ENCODE data around the gene MINDY4.

MINDY4 gene

DNA sequence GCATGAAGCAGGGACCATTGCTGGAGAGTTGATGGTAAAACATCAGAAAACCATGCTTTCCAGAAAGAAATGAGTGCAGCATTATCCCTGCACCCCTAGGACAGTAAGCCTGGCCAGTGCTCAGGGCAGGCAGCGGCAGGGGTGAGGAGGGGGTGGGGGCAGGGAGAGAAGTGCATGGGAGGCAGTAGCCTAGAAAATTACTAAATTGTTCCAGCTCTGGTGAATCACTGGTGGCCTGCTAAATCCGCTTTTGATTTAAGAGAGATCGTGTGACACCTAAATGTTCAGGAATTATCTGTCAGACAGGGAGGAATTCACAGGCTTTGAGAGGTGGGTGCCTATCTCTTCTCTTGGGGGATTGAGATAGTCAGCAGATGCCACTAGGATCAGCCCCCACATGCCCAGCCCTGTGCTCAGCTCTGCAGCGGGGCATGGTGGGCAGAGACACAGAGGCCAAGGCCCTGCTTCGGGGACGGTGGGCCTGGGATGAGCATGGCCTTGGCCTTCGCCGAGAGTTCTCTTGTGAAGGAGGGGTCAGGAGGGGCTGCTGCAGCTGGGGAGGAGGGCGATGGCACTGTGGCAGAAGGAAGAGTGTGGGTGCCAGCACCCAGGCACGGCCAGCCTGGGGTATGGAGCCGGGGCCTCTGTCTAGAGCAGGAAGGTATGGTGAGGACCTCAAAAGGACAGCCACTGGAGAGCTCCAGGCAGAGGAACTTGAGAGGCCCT is 135.5 kb downstream of the MINDY4 start:
- DNase-seq, result no peak

DNA sequence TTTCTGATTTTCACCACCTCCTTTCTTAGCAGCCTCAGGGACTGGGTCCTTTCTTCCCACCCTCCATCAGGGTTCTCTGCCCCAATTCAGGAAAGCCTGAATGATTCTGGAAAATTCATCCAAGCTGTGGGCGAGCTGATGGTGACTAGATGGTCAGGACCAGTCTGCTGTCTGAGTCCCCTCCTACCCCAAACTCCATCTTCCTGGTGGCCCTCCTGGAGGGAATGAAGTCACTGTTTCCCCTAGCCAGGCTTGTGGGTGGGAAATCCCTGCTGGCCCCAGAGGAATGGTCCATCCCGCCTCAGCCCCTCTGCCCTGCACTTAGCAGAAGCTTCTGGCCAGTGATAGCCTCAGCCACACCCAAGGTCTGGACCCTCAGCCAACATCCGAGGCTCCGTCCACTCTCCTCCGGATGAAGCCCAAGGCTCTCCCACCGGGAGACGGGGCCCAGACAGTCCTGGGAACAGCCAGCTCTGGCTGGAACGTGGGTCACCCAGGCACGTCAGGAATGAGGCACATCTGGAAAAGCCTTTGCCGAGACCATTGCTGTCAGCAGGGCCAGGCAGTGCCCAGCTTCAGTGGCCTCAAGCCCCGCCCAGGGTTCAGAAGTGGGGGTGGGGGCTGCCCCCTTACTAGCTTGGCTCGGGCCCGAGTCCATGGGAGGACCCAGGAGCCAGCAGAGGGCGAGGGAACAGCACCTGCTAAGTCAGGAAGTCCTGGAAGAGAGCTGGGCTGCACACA is 136.5 kb downstream of the MINDY4 start:
- no peak for DNase-seq

DNA sequence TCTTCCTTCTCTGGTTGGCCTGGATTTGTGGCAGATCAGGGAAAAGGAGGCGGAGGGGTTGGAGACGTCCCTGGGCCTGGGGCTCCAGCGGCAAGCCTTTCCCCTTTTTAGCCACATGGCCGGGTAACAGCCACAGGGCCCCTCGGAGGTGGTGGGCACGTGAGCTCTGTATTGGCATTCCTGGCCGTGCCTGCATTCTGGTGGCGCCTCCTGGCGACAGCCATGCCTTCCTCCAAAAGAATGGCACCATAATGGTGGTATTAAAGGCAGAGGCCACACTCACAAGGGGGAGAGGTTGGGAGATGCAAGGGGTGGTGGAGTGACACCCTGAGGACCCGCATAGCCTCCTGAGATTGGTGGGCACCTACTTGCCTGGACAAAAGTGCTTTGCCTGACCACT is 137.5 kb downstream of the MINDY4 start:
- DNase-seq, result no peak

DNA sequence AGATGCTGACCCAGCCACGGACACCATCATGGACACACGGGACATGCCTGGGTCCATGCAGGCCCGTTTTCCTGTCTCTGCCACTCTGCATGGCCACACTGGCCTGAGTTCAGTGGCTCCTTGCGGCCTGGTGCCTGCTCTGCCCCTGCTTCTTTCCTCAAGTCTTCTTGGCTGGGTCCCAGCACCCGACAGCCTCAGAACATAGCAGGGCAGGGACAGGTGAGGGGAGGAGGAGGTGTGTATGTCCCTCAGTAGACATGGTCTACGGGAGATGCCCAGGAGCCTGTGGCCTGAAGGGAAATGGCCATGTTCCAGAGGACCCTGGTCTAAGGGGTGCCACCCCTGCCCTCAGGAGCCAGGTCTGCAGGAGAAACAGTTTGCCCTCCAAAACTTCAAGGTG is 138.2 kb downstream of the MINDY4 start:
- no peak for DNase-seq

DNA sequence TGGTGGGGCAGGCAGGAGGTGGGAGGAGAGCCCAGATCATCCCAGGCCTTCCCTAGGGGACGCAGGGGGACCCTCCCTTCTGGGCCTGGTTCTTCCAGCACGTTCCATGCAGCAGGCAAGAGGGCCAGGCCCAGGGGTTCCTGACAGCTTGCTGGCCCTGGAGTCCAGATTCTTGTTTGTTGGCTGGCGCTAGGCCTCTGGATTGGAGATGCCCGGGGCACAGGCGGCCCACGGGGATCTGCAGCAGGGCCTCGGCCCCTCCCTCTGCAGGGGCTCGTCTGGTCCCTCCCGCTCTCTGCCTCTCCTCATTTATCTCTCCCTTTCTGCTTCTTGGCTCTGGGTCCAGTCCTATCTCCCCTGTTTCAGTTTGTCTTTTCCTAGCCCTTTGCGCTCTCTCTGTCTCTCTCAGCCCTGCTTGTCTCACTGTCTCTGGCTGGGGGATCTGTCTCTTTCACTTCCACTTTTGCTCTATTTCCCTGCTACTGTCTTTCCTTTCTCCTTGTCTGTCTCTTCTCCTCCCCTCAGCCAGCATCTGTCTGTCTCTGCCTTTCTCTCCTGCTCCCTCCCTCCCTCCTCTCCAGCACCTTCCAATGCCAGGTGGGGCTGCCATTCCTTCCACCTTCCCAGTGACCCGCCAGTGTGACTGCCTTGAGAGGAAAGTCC is 139.3 kb downstream of the MINDY4 start:
- DNase-seq, result no peak

DNA sequence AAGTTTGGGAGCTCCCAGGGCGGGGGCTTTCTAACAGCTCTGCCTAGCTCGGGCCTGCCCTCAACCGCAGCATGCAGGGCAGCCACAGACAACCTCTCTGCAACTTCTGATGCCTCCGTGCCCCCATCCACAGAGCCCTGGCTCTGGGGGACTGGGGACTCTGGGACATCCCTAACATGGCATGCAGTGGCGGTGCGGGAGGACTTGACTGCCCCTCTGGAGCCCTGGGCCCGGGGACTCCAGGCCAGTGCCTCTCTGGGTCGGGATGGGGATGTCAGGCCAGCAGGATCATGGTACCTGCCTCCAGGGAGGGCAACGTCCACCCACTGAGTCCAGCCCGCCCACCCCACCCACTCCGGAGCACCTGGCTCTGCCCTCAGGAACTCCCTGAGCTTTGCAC is 139.9 kb downstream of the MINDY4 start:
- no peak for DNase-seq

DNA sequence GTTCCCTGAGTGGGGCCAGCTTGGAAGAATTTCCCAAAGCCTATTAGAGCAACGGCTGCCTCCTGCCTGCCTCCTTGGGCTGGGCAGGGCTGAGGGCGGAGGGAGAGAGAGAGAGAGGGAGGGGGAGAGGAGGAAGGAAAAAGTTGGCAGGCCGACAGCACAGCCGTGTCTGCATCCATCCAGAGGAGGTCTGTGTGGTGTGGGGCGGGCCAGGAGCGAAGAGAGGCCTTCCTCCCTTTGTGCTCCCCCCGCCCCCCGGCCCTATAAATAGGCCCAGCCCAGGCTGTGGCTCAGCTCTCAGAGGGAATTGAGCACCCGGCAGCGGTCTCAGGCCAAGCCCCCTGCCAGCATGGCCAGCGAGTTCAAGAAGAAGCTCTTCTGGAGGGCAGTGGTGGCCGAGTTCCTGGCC is 140.3 kb downstream of the MINDY4 start, which contains the start of gene AQP1:
TSS of gene AQP1 (plus strand) at position 293 of the 409 bp plus-strand sequence. CDS start at position 350, 57 bp downstream.
- DNase-seq, result no peak

DNA sequence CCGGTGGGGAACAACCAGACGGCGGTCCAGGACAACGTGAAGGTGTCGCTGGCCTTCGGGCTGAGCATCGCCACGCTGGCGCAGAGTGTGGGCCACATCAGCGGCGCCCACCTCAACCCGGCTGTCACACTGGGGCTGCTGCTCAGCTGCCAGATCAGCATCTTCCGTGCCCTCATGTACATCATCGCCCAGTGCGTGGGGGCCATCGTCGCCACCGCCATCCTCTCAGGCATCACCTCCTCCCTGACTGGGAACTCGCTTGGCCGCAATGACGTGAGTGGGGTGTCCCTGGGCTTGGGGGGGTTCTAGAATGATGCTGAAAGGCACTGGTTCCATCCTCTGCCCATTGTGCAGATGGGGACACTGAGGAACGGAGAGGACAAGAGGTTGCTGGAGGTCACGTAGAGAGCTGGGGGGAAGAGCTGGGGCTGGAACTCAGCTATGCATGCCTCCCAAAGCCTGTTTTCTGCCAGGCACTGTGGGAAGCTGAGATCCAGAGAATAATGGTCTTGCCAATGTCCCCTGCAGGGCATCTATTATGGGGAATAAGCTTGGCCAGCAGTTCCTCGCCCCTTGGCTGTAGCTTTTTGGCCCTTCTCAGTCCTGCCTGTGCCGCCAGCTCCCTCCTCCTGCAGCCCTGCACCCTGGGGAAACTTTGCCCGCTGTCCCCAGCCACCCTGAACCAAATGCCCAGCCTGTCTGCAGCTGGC is 141.0 kb downstream of the MINDY4 start:
- no peak for DNase-seq

DNA sequence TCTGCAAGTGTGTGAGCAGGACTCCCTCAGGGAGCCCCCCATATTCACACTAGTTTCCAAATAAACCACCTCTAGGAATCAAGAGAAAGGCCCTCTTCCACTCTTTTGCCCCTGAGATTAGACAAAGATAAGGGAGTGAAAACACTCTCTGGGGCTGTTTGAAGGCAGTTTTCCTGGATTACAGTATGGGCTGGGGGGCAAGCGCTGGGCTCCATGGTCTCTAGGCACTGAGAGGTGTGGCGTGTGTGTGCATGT is 141.4 kb downstream of the MINDY4 start:
- no peak for DNase-seq

DNA sequence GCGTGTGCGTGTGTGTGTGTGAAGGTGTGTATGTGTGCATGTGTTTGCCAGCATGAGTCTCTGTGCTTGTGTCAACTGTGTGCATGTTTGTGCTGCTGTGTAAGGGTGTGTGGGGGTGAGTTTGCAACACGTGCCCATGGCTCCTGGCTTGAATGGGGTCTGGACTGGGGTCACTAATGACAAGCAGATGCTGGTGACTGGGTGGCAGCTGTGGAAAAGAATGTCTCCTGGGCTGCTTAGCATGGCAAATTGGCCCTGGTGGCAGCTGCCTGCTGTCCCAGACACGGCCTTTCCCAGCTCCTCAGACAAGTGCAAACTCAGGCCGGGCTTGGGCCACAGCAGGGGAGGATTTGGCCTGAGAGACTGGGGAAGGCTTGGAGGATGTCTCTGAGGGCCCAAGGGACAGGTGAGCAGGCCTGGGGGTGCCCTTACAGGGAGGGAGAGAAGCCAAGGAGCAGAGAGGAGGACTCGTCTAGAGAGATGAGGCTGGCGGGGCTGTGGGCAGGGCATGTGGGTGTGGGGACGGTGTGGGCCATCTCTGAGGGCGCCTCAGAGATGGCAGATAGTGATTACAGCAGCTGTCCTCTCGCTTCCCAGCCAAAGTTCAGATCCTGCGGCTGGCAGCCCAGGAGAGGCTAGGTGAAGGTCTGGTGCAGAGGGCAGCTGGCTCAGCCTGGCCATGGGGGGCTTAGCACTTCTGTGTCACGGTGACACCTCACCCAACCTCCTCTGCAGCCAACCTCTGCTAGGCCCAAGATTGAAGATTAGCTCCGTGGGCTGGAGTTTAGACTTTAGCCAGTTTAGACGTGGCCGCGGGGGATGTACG is 142.0 kb downstream of the MINDY4 start:
- no peak for DNase-seq

DNA sequence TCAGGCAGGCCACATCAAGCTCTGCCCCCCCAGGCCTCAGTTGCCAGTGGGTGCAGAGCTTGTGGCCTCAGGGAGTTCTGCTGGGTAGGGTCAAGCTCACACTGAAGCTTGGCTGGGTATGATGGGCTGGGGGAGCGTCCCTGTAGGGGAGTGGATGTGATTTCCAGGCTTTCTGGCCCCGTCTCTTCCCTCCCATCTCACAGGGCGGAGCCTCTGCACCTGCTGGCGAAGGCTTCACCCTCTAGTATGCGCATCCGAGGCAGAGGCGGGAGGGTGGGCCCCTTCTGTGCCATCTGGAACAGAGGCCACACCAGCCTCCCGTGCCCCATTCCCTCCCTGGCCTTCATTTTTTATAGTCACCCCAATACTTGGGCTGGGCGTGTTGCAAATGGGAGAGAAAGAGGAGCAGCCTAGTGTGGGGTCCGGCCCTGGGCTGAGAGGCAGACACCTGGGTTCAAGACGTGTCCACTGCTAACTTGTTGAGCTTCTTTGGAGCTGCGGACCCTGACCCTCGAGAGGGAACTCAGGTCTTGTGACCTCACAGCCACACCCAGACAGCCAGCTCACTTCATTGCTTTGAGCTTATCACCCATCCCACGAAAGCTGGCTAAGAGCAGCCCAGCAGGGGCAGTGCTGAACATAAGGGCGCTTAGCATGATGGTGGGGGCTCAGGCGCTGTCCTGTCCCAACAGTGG is 142.8 kb downstream of the MINDY4 start:
- DNase-seq, result no peak

DNA sequence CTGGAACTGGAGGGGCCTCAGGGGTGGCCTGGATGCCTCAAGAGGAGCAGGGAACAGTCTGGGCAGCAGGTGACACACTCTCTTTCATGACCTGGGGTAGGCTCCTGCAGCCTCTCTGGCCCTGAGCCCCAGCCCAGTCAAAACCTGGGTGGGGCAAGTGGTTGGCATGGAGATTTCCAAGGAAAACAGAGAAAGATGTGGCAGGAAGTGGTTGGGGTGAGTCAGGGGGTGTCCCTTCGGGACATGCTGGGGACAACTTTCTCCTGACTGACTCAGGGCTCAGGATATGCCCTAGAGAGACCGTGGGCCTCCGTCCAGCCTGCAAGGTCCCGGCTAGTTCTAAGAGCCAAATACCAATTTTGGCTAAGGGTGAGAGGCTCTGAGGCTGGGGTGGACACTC is 143.4 kb downstream of the MINDY4 start:
- DNase-seq, result no peak

DNA sequence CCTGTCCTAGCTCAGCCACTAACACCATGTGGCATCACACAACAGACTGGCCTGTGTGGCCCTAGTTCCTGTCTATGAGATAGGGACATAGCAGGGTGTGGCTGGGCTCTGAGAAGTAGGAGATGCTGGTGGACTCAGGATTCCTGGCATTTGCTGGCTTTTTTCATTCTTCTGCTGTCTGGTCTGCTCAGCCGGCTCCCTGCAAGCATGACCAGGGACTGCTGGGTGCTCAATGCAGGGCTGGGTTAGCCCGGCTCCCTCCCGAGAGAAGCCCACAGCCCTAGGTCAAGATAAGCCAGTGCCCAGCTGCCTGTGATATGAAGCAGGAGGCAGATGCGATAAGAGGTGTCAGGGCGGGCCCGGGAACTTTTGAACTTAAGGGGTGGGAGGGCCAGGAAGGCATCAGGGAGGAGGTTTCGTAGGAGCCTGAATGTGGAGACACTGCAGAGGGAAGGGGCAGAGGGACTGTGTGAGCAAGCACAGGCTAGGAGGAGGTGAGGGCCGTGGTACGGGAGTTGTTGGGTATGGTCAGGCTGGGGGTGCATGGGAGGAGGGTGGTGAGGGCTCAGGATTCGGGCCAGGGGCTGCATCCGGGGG is 143.9 kb downstream of the MINDY4 start:
- DNase-seq, result no peak

DNA sequence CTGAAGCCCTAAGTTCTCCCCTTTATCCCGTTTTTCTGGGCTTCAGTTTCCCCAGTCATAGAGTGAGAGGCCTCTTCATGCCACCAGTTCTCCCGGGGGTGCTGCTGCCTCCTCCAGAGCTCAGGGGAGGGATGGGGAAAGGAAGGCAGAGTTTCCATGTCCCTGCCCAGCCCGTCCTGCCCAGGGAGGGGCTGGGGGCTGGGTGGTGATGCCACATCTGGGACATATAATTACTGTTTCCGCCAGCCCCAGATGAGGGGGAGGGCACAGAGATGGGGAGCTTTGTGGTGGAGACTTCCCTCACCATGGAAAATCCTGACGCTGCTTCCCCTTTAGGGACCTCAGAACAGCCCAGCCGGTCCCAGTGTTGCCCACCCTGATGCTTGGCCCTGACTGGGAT is 144.5 kb downstream of the MINDY4 start:
- DNase-seq, result no peak

DNA sequence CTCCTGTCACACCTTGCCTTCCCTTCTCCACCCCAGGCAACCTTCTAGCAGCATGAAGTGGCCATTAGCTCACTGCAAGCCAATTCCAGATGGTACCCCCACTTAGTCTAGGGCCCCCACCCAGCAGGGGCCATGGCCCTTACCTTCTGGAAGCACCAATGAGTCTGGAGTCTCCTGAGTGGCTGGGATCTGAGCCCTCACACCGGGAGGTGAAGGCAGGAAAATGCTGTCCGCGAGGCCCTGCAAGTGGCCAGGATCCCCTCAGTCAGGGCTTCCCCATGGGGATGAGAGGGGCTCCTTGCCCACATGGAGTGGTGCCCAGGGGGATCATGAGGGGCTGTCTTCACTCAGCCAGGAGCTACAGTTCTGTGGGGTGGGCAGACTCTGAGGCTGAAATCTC is 145.0 kb downstream of the MINDY4 start:
- DNase-seq, result no peak

DNA sequence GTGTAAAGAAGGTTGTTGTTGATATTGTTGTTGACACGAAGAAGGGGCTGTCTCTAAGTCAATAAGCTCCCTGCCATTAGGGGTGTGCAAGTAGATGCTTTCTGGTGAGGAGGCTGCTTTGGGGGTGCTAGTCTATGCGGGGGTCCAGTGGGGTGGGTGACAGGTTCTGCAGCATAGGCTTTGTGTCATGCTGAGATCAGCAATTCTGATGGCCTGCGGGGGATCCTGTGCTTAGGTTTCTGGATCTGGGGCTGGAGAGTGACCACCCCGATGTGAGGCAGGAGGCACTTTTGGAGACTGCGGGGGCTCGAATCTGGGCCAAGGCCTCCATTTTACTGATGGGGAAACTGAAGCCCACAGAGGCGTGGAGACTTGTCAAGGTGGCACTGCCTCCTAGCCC is 145.6 kb downstream of the MINDY4 start:
- DNase-seq, result no peak

DNA sequence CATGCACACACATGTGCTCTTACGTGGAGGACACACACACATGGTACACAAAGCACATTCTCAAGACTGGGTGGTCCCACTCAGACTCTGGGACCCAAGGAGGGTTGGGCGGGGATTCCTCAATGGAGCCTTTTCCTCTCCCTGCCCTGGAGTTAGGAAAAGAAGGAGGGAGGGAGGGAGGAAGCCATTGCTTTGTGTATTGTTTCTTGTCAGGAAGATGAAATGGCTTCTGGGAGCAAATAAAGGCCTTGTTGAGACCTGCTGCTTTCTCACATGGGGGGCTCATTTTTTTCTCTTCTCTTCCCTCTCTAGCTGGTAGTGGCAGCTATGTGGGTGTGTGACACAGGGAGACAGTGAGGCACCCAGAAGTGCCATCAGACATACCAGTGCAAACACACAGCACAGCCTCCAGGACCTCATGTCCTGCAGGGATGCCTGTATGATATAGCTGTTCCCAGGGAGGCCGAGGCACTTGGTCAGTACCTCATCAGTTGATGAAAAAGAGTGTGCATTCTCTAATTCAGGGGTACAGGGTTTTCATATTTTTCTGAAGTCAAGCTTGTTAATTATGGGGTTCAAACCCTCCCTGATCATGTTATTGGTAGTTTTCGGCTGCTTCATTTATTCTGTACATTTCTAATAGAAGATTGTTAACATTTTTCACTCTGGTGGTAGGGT is 146.1 kb downstream of the MINDY4 start:
- DNase-seq, result no peak

DNA sequence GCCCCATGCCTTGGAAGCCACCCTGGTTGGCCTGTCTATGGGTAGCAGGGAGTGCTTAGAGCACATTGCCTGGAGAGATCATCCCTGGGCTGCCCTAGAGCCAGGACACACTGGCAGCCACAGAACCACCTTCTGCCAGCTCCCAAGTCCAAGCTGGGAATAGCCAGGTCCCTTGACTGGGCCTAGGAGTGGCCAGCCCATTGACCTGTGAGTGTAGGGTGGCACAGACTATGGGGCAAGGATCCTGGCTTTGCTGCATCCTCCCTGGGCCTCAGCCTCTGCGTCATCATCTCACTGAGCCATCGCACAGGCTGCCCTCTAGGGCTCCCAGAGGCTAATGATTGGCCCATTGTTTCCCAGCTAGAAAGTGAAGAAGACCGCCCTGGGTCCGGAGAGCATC is 147.5 kb downstream of the MINDY4 start:
- DNase-seq, result no peak

DNA sequence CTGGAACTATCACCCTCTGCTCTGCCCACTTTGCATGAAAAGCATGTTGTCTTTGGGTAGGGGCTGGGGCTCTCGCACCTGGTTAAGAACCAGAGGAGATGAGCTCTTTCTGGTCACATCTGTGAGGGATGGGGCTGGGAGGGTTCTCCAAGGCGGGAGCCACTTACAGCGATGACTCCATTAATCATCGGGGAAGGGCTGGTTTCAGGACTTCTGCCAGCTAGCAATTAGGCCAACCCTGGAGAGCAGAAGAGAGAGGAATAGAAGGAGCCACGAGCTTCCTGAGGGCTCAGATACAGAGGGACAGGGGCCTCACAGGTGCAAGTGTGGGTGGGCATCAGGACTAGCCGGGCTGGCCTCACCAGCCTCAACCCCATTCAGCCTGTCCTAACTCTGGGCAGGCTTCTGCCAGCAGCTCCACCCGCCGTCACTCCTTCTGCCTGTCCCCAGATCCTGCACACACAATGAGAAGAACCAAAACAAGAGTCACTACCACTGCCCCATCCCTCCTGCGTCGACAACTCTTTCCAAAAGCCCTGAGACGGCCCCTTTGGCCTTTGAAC is 148.9 kb downstream of the MINDY4 start:
- no peak for DNase-seq

Measured in NCI-H2171 (cell line).